GM13977 (cell line): ENCODE measurements around the gene SLC29A1.
"Not testable (repeated sequence)": the region's sequence is repeated elsewhere in the genome, so short reads cannot be mapped to it uniquely, and the experiment has no call there.

ENCODE experiments used
- DNase-seq: peaks from one replicate; pipeline ENCODE4 v3.0.0; 2012; ENCODE audit warnings: low spot score
- CTCF ChIP-seq: IDR thresholded peaks from 2 replicates; pipeline ENCODE4 v1.5.1; 2012; ENCODE audit warnings: mild to moderate bottlenecking, control low read depth; ENCODE audit not compliant: insufficient read depth; ENCODE audit errors: extremely low read depth, missing control alignments
- in situ Hi-C: fragments of 300-500 bp; cut with MboI; formaldehyde crosslinking; loops from one replicate; pipeline ENCODE4 v1.12.0; 2022; ENCODE audit warnings: low sequenced_read_pairs, low pct_unique_long_range_greater_than_20kb, mixed read lengths, inconsistent platforms; ENCODE audit not compliant: unreplicated experiment

Gene SLC29A1

GRCh38 chr6:44179648-44180047 lies 43.7 kb upstream of the SLC29A1 start:
- in situ Hi-C loops = no loop called here
- TF ChIP-seq CTCF = no peak
- DNase-seq = no peak

DNA sequence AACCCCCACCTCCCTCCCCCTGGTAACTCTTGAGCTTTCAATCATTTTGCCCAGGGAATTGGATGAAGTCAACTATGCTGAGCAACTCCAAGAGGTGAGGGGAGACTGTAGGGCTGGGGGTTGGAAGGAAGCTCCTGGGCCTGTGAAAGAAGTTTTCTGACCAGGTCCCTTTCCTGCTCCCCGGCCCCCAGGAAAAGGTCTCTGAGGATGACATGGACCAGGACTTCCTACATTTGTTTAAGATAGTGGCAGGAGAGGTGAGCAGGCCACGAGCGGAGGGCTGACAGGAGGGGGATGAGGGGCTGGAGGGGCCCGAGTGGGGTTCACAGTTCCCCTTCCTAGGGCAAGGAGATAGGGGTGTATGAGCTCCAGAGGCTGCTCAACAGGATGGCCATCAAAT lies 43.0 kb upstream of the SLC29A1 start:
- TF ChIP-seq CTCF = no peak
- in situ Hi-C loops = no loop called here
- no peak for DNase-seq

DNA sequence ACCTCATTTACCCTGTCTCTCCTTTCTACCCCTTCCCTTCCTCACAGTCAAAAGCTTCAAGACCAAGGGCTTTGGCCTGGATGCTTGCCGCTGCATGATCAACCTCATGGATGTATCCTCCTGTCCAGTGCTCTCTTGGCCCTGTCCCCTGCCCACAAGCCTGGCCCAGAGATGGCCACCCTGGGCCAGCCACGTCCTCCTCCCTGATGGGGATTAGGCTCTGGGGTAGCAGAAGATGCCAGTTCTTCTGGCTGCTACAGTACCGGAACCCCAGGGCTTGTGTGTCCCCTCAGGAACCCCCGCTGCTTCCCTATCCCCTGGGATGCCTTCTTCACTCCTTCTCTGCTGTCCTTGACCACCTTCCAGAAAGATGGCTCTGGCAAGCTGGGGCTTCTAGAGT lies 42.5 kb upstream of the SLC29A1 start:
- TF ChIP-seq CTCF = no peak
- in situ Hi-C loops = no loop called here
- no peak for DNase-seq

DNA sequence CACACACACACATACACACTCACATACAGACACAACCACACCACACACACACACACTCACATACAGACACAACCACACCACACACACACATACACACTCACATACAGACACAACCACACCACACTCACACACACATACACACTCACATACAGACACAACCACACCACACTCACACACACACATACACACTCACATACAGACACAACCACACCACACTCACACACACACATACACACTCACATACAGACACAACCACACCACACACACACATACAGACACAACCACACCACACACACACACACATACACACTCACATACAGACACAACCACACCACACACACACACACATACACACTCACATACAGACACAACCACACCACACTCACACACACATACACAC lies 41.6 kb upstream of the SLC29A1 start:
- DNase-seq, in situ Hi-C loops: not testable (repeated sequence)

DNA sequence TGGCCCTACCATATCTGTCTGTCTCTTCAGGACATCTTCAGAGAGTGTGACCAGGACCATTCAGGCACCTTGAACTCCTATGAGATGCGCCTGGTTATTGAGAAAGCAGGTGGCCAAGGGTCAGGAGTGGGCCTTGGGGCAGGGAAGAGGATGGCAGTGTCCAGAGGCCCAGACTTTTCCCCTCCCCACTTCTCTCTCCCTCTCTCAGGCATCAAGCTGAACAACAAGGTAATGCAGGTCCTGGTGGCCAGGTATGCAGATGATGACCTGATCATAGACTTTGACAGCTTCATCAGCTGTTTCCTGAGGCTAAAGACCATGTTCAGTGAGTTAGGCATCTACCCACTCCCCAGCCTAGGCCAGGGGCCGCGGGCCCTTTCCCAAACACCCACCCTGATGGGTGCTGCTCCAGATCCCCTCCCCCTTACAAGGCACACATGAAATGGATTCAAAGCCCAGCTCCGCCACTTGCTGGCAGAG lies 40.4 kb upstream of the SLC29A1 start:
- in situ Hi-C loops = no loop called here
- no peak for TF ChIP-seq CTCF
- DNase-seq = no peak

- in situ Hi-C loops = no loop called here
- no peak for DNase-seq
- no peak for TF ChIP-seq CTCF
Measured at GRCh38 chr6:44183783-44184182, 39.6 kb upstream of the SLC29A1 start.

- DNase-seq, in situ Hi-C loops: not testable (repeated sequence)
Measured at GRCh38 chr6:44185356-44185755, 38.0 kb upstream of the SLC29A1 start.

- in situ Hi-C loops = no loop called here
- no peak for TF ChIP-seq CTCF
- DNase-seq = no peak
Measured at GRCh38 chr6:44185953-44186634, 37.3 kb upstream of the SLC29A1 start.
